GM21367 (cell line): ENCODE results near the gene AHI1.
A peak's percentile ranks its signal among the peaks of the same experiment; 100 is the strongest.

Experiments
- ATAC-seq: cut with Tn5 transposase; IDR thresholded peaks from one replicate; pipeline ENCODE4 v1.9.1; 2021; ENCODE audit not compliant: unreplicated experiment

Gene AHI1

GRCh38 chr6:135334169-135334568, 163.4 kb downstream of the AHI1 start:
- no peak for ATAC-seq

DNA sequence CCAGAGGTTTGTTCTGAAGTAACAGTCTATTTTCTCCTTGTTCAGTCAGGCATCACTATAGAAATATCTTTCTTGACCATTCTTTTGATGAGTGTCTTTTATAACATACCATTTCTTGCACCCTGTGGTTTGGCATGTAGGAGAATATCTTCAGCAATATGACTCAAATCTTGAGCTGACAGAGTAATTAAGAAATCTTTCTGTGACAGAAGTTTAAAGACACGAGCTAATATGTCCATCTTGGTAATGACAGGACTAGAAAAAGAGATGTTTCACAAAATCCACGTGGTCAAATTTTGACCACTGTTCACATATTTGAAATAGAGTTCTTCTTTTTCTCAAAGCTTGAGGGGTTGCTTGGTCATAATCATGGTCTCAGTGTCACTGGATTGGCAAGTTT, 166.5 kb downstream of the AHI1 start:
- ATAC-seq = no peak

- peak; percentile 95 for ATAC-seq
These were observed 167.4 kb downstream of the AHI1 start for GRCh38 chr6:135329851-135330803.

DNA sequence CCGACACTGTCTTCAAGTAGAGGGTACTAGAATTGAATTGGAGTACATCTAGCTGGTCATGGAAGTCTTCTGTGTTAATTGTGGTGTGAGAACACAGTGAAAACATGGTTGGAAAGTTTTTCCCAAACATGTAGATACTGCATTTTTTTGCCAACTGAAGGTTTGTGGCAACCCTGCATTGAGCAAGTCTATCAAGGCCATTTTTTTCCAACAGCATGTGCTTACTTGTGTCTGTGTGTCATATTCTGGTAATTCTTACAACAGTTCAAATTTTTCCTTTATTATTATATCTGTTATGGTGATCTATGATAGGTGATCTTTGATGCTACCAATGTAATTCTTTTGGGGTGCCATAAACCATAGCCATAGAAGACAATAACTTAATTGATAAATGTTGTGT, 169.4 kb downstream of the AHI1 start:
- no peak for ATAC-seq

- ATAC-seq = no peak
These were observed 171.7 kb downstream of the AHI1 start for GRCh38 chr6:135325624-135326424.

DNA sequence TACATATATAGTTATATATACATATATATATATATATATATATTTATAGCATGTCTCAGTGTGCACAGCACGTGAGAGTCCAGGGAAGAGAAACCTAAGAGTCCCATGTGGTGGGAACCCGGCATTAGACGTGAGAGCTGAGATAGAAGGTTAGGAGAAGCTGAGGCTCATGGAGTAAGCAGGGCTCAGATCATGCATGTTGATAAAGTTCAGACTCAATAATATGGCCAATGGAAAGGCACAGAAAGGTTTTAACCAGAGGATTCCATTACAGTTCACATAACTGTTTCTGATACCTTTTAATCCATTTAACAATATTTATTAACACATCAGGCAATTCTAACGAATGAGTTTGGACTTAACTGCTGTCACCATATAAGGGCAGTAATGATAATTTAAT, 173.0 kb downstream of the AHI1 start:
- no peak for ATAC-seq

DNA sequence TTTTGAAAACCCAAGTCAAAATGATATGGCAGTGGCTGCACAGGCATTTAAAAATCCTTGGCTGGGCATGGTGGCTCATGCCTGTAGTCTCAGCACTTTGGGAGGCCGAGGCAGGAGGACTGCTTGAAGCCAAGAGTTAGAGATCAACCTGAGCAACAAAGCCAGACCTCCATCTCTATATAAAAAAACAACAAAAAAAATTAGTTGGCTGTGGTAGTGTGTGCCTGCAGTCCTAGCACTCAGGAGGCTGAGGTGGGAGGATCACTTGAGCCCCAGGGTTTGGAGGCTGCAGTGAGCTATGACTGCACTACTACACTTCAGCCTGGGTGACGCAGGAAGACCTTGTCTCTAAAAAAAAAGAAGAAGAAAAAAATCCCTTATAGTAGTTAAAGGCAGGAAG, 173.6 kb downstream of the AHI1 start:
- ATAC-seq = no peak

GRCh38 chr6:135323202-135323668, 174.3 kb downstream of the AHI1 start:
- ATAC-seq = peak; percentile 97

GRCh38 chr6:135322427-135323201, 174.9 kb downstream of the AHI1 start:
- peak; percentile 68 for ATAC-seq

DNA sequence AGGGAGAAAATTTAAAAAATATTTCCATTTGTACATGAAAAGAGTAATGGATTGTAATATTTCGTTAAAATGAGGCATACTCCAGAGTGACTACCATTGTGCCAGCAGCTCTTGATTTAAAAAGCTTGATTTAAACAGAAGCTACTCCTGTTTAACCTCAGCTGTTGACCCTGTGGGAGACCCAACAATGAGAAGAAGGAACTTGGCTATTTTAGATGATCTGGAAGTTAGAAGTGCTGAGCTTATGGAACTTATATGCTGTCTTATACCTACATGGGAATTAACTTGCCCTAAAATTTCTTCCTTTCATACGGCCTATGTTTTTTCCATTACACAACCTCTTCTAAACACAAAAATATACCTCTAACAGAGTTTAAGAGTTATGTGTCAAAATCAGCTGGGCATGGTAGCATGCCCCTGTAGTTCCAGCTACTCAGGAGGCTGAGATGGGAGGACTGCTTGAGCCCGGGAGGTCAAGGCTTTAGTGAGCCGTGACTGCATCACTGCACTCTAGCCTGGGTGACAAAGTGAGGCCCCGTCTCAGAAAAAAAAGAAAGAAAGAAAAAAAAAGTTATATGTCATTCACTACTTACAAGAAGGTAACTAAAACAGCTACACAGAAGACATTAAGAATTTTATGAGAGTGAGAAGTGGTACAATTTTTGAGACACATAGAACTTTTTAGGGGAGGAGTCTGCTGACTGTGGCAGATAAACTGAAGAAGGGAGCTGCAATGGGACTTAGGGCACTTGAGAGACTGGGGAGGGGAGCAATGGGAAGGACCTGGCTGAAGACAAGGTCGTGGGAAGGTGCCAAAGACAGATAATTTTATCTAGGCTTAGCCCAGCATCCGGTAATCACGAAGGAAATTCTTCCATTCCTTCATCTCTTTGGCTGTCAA, 176.6 kb downstream of the AHI1 start:
- ATAC-seq = no peak

GRCh38 chr6:135319819-135320218, 177.7 kb downstream of the AHI1 start:
- no peak for ATAC-seq

GRCh38 chr6:135318738-135319469, 178.6 kb downstream of the AHI1 start:
- no peak for ATAC-seq

DNA sequence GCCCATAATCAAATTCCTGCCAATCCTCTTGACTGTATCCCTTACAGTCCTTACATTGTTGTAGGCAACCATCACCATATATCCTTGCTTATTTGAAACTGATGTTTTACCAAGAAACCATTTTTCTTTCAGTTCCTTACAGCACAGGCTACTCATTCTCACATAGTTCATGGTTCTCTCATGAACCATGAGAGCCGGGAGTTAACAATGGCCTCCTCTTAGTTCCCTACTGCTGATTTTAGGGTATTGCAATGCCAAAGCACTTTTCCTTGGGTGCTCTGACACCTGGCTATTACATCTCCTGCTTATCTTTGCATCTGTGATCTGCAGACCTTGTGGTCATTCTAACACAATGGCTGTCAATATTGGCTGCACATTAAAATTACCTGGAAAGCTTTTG, 183.0 kb downstream of the AHI1 start:
- ATAC-seq = no peak

DNA sequence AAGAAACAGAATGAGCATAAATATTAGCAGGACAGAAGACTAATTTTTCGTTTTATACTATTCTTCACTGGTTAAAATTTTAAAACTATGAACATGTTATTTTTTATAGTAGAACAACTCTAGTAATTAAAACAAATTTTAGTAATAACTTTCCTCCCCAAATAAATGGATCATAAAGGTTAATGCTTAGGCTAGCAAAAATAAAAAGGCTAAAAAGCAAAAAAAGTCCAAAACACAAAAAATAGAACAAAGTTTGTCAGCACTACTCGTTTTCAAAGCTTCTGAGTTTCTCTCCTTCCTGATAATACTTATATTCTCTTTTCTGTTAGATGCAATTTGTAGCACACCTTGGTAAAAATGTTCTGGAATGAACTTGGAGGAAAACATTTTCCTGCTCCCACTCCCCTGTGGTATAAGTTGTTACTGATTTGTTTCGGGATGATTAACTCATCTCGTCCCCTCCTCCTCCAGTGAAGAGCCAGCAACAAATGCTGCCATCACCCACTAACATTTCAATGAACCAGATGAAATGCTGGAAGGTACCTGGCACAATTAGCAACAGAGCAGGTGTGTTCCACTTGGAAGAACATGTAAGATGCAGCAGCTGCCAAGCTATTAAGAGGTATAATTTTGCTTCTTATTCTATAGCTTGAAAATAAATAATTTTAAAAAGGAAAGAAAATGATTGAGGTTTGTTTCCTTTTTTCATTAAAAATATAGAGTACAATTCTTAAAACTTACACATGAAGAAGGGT, 185.9 kb downstream of the AHI1 start:
- ATAC-seq = no peak

DNA sequence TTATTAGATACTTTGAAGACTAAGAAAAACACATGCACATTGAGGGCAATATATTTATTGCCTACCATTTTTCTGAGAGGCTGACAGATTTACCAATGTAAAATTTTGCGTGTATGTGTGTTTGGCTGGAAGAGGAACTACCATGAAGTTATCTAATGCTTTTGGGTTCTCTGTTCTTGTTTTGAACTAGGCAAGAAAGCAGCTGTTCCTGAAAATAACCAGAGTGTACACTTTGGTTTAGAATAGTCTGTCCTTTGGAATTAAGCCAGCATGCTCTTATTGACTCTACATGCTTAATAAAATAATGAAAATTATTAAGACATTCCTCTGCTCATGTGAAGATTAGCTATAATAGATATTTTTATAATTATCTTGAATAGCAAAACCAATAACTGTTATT, 187.2 kb downstream of the AHI1 start:
- no peak for ATAC-seq

DNA sequence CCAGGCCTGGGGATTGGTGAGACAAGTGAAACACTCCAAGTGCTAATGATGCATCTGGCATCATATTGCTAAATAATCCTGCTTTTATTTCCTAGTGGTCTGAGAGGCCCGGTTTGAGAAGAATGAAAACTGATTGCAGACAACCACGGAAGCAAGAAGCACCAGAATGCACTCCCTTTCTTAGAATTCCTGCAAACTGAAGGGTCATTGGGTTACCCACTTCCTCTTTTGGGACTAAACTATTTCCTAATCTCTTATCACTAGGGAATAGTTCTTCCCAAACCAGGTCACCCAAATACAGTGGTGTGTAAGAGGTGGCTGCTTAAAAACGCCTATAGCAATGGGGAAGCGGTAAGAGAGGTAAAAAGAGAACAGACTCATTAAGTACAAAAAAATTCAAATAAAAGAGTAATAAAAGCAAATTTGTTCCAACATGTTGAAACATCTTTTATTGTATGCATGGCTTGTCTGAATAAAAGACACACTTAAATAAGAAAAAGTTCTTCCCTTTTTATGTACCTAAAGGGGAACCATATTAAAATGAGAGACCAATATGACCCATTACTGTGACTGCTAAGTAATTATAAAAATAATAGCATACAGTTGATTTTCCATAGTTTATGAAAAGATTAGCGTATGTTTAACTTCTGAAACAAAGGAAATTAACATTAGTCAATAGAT, 190.7 kb downstream of the AHI1 start:
- ATAC-seq = no peak

DNA sequence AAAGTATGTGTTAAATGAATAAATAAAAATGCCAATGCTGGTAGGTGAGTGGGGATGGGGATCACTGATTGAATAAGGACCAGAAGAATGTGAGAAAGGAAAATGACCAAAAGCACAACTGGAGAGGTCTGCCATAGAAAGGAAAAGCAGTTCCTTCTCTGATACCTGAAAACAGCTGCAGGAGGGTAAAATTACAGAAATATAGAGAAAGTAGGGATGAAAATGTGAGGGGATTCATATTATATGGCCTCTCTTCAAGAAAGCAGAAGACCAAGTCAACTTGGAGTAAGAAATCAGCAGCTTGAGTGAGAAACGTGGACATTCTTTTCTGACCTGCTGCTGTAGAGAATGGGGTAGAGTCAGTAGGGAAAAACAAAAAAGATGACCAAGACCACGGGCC, 191.4 kb downstream of the AHI1 start:
- no peak for ATAC-seq

DNA sequence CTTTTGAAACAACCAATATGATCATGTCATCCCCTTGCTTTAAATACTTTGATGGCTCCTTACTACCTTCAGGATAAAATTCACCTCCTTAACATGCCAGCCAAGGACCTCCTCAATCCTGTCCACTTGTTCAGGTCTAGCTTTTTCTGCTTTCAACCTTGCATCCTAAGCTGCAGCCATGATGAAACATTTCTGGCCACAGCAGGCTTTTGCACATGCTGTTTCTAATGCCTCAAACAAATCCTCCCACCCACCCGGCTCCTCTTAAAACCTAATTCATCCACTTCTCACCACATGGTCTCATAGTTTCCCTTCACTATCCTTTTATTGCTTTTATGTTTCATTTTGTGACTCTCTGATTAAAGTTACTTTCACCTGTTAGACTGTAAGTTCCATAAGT, 191.9 kb downstream of the AHI1 start:
- no peak for ATAC-seq
